AG20443 (cell line): ENCODE measurements around the gene ESPNL.

Experiments
- DNase-seq: peaks from one replicate; pipeline ENCODE4 v3.0.0; 2012; ENCODE audit warnings: low spot score, mixed read lengths

ESPNL gene

GRCh38 chr2:238097988-238098871, 1.9 kb upstream of the ESPNL start:
- peak; percentile 74 for DNase-seq

GRCh38 chr2:238098901-238099713, 1.0 kb upstream of the ESPNL start:
- peak; percentile 3 for DNase-seq

GRCh38 chr2:238099714-238100048, 459 bp upstream of the ESPNL start:
- DNase-seq: peak; percentile 4

- DNase-seq: peak; percentile 10
Observed at GRCh38 chr2:238100821-238101771, 956 bp downstream of the ESPNL start.

GRCh38 chr2:238101891-238102841, 2.0 kb downstream of the ESPNL start:
- DNase-seq: no peak

GRCh38 chr2:238102865-238103264, 2.7 kb downstream of the ESPNL start:
- DNase-seq: no peak

- DNase-seq: no peak
Observed at GRCh38 chr2:238103465-238104225, 3.5 kb downstream of the ESPNL start.

GRCh38 chr2:238104226-238104690, 4.1 kb downstream of the ESPNL start:
- no peak for DNase-seq

GRCh38 chr2:238104691-238105371, 4.7 kb downstream of the ESPNL start:
- no peak for DNase-seq

- DNase-seq: no peak
Observed at GRCh38 chr2:238105506-238106338, 5.6 kb downstream of the ESPNL start.

- no peak for DNase-seq
Observed at GRCh38 chr2:238106339-238106697, 6.2 kb downstream of the ESPNL start.

GRCh38 chr2:238106698-238107524, 6.8 kb downstream of the ESPNL start:
- DNase-seq: no peak

- DNase-seq: no peak
Observed at GRCh38 chr2:238107525-238108422, 7.6 kb downstream of the ESPNL start.

- DNase-seq: no peak
Observed at GRCh38 chr2:238108423-238109183, 8.5 kb downstream of the ESPNL start.

- no peak for DNase-seq
Observed at GRCh38 chr2:238113611-238114010, 13.5 kb downstream of the ESPNL start.

GRCh38 chr2:238114331-238114841, 14.2 kb downstream of the ESPNL start:
- no peak for DNase-seq
